Stimulated activated naive CD8-positive, alpha-beta T cell treated with anti-CD3 and anti-CD28 coated beads, Interleukin-15, amount 100 ng/mL, for 72 hours (primary cell): ENCODE measurements around the gene DLG2.

ENCODE experiments used
- ATAC-seq: fragments of 150-1000 bp; cut with Tn5 transposase; 2 replicates; pipeline ENCODE4 v1.10.0; 2021; ENCODE audit warnings: mild to moderate bottlenecking, moderate library complexity
- DNase-seq, 2 donors: peaks; one replicate each; pipeline ENCODE4 v3.0.0; 2021 to 2022
- H3K27ac Mint-ChIP-seq, 2 donors: one replicate each; pipeline ENCODE4 v1.8.0; 2022; ENCODE audit warnings: mild to moderate bottlenecking in 2 of 2, mixed read lengths in 2 of 2, moderate library complexity in 2 of 2
- H3K27me3 Mint-ChIP-seq: one replicate; pipeline ENCODE4 v1.8.0; 2022; ENCODE audit warnings: mixed read lengths
- H3K4me1 Mint-ChIP-seq: one replicate; pipeline ENCODE4 v1.8.0; 2022; ENCODE audit warnings: mild to moderate bottlenecking, mixed read lengths
- H3K4me3 Mint-ChIP-seq, 2 donors: one replicate each; pipeline ENCODE4 v1.8.0; 2022; ENCODE audit warnings: mild to moderate bottlenecking in 2 of 2, mixed read lengths in 2 of 2, moderate library complexity in 1 of 2
- H3K9me3 Mint-ChIP-seq, 2 donors: one replicate each; pipeline ENCODE4 v1.8.0; 2022; ENCODE audit warnings: mixed read lengths in 2 of 2

Gene DLG2

GRCh38 chr11:84642500-84642899 lies 984.6 kb downstream of the DLG2 start:
- no peaks in the 10 kb centered on the region for H3K27me3 Mint-ChIP-seq
- no peak overlapping the region for H3K4me3 Mint-ChIP-seq
- H3K4me1 Mint-ChIP-seq, result no peaks in the 10 kb centered on the region
- ATAC-seq (no peak), DNase-seq (no peak)
- H3K9me3 Mint-ChIP-seq, result no peaks in the 10 kb centered on the region
- H3K27ac Mint-ChIP-seq, result no peak overlapping the region

DNA sequence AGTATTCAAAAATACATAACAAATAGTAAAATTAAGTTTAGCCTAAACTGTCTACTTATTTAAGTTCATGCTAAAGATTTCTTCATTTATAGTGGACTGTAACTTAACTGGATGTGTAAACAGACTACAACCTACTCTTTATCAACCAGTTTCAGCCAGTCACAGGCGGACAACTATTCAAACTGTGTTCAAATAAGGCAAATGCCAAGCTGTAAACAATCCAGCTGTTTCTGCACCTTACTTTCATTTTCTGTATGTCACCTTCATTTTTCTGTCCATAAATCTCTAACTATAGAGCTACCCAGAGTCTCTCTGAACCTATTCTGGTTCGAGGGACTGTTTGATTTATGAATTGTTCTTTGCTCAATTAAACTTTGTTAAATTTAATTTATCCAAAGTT lies 992.8 kb downstream of the DLG2 start:
- no peak overlapping the region for H3K4me3 Mint-ChIP-seq
- ATAC-seq (no peak), DNase-seq (no peak)
- no peaks in the 10 kb centered on the region for H3K4me1 Mint-ChIP-seq
- peaks cover 0 to 8% of the 10 kb centered on the region in 2 donors for H3K9me3 Mint-ChIP-seq
- no peak overlapping the region for H3K27ac Mint-ChIP-seq
- no peaks in the 10 kb centered on the region for H3K27me3 Mint-ChIP-seq

- DNase-seq (no peak), ATAC-seq (no peak)
- no peak overlapping the region for H3K27ac Mint-ChIP-seq
- H3K4me1 Mint-ChIP-seq, result no peaks in the 10 kb centered on the region
- no peaks in the 10 kb centered on the region for H3K27me3 Mint-ChIP-seq
- H3K4me3 Mint-ChIP-seq, result no peak overlapping the region
- H3K9me3 Mint-ChIP-seq, result peaks cover 4 to 30% of the 10 kb centered on the region in 2 donors
These were observed 998.1 kb downstream of the DLG2 start for GRCh38 chr11:84628871-84629620.

DNA sequence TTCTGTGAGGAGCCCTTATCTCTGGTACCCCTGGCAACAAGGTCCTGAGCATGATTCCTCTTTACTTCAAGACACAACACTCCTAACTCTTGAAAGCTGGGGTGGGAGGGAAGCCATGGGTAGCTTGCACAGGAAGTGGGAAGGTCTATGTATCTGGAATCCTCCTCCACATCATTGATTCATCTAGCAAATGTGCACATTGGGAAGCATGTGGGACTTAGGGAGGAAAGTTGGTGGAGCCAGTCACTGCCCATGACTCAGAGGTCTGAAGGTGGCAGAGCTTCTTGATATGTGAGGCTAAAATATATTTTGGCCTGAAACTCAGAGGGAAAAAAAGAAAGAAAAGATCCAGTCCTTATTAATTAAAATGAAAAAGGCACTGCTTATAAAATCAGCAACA lies 1000.9 kb downstream of the DLG2 start:
- ATAC-seq (no peak), DNase-seq (no peak)
- Mint-ChIP-seq H3K4me3 (no peak overlapping the region), H3K27ac (no peak overlapping the region), H3K4me1 (no peaks in the 10 kb centered on the region), H3K9me3 (peaks cover 19 to 49% of the 10 kb centered on the region in 2 donors), H3K27me3 (no peaks in the 10 kb centered on the region)

GRCh38 chr11:84612645-84613044 lies 1014.5 kb downstream of the DLG2 start:
- peaks cover 2 to 17% of the 10 kb centered on the region in 2 donors for H3K9me3 Mint-ChIP-seq
- no peak overlapping the region for H3K27ac Mint-ChIP-seq
- H3K4me1 Mint-ChIP-seq, result no peaks in the 10 kb centered on the region
- no peak for DNase-seq
- H3K4me3 Mint-ChIP-seq, result no peak overlapping the region
- no peak for ATAC-seq
- no peaks in the 10 kb centered on the region for H3K27me3 Mint-ChIP-seq

- ATAC-seq, result no peak
- H3K27ac Mint-ChIP-seq, result no peak overlapping the region
- DNase-seq, result no peak
- H3K9me3 Mint-ChIP-seq, result peaks cover 13% of the 10 kb centered on the region in 2 donors
- no peaks in the 10 kb centered on the region for H3K4me1 Mint-ChIP-seq
- H3K27me3 Mint-ChIP-seq, result no peaks in the 10 kb centered on the region
- no peak overlapping the region for H3K4me3 Mint-ChIP-seq
These were observed 1018.3 kb downstream of the DLG2 start for GRCh38 chr11:84608837-84609196.

- no peak overlapping the region for H3K4me3 Mint-ChIP-seq
- H3K27ac Mint-ChIP-seq, result no peak overlapping the region
- peaks cover 13% of the 10 kb centered on the region in 2 donors for H3K9me3 Mint-ChIP-seq
- H3K4me1 Mint-ChIP-seq, result no peaks in the 10 kb centered on the region
- no peak for ATAC-seq
- H3K27me3 Mint-ChIP-seq, result no peaks in the 10 kb centered on the region
- no peak for DNase-seq
These were observed 1018.9 kb downstream of the DLG2 start for GRCh38 chr11:84607975-84608836.

GRCh38 chr11:84594602-84595001 lies 1032.5 kb downstream of the DLG2 start:
- H3K27me3 Mint-ChIP-seq, result no peaks in the 10 kb centered on the region
- no peaks in the 10 kb centered on the region for H3K4me1 Mint-ChIP-seq

DNA sequence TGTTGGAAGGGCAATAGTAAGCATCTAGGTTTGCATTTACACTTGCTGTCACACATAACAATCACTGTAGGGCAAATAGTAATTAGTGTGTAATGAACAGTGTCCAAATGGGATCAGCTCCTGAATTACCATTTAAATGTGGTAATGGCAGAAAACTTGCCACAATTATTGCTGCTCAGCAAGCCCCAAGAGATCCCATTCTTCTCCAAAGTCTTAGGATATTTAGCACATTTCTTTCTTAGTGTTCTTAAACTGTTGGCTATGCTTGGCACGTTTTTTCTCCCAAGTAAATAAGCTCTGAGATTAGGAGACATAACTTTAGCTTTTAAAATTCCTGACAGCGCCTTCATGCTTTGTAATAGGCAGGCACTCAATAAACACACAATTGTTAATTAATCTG lies 1037.0 kb downstream of the DLG2 start:
- H3K4me1 Mint-ChIP-seq, result no peaks in the 10 kb centered on the region
- ATAC-seq (no peak), DNase-seq (no peak)
- no peak overlapping the region for H3K27ac Mint-ChIP-seq
- no peak overlapping the region for H3K4me3 Mint-ChIP-seq
- no peaks in the 10 kb centered on the region for H3K27me3 Mint-ChIP-seq
- peaks cover 0 to 9% of the 10 kb centered on the region in 2 donors for H3K9me3 Mint-ChIP-seq

More at GRCh38 chr11:84594602-84595001, 1032.5 kb downstream of the DLG2 start:
- Mint-ChIP-seq H3K9me3 (peaks cover 0 to 4% of the 10 kb centered on the region in 2 donors), H3K4me3 (no peak overlapping the region), H3K27ac (no peak overlapping the region)
- DNase-seq (no peak), ATAC-seq (no peak)

DNA sequence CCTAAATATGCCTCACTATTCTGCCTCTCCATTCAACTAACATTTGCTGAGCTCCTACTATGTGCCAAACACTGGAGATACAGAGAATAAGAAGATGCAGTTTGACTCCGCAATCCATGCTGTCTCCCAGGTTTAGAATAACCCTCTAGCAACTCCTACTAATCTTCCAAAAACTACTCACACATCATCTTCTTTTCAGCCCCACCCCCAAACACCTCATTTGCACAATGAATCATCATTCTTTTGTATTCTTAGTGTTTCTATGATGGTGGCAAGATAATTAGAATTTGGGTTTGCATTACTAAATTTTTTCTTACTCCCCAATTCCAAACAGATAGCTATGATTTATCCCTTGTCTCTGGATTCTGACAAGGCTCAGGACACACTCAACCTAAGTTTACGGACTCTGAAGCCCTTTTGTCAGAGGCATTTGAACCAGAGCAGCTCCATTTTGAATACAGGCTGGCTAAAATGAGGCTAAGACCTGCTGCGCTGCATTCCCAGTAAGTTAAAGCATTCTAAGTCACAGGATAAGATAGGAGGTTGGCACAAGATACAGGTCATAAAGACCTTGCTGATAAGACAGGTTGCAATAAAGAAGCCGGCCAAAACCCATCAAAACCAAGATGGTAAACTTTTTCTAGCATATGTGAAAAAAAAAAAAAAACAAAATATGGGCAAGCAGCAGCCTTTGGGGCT lies 1038.9 kb downstream of the DLG2 start:
- DNase-seq (no peak), ATAC-seq (no peak)
- peaks cover 0 to 5% of the 10 kb centered on the region in 2 donors for H3K9me3 Mint-ChIP-seq
- no peak overlapping the region for H3K27ac Mint-ChIP-seq
- H3K4me1 Mint-ChIP-seq, result no peaks in the 10 kb centered on the region
- H3K4me3 Mint-ChIP-seq, result no peak overlapping the region
- H3K27me3 Mint-ChIP-seq, result no peaks in the 10 kb centered on the region

- DNase-seq (no peak), ATAC-seq (no peak)
- H3K4me1 Mint-ChIP-seq, result no peaks in the 10 kb centered on the region
- no peak overlapping the region for H3K27ac Mint-ChIP-seq
- no peak overlapping the region for H3K4me3 Mint-ChIP-seq
- no peaks in the 10 kb centered on the region for H3K27me3 Mint-ChIP-seq
- H3K9me3 Mint-ChIP-seq, result peaks cover 3 to 14% of the 10 kb centered on the region in 2 donors
These were observed 1044.0 kb downstream of the DLG2 start for GRCh38 chr11:84583106-84583505.

DNA sequence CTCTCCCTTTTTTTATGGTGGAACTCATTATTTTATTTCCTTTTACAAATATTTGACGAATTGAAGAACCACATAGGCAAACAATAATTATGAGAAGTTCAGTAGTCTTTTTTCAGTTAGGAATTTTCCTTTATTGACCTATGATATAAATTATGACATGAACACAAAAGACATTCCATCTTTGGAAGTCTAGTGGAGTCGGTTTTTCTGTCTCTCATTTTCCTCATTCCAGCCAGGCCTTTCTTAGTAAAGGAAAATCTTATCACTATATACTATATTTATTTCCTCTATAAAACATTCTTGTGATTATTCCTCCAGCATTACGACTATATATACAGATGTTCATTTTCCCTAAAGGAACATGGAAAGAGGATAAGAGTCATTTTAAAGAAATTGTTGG lies 1046.1 kb downstream of the DLG2 start:
- H3K27me3 Mint-ChIP-seq, result no peaks in the 10 kb centered on the region
- no peak for DNase-seq
- ATAC-seq, result no peak
- H3K27ac Mint-ChIP-seq, result no peak overlapping the region
- peaks cover 0 to 30% of the 10 kb centered on the region in 2 donors for H3K9me3 Mint-ChIP-seq
- H3K4me1 Mint-ChIP-seq, result no peaks in the 10 kb centered on the region
- no peak overlapping the region for H3K4me3 Mint-ChIP-seq

DNA sequence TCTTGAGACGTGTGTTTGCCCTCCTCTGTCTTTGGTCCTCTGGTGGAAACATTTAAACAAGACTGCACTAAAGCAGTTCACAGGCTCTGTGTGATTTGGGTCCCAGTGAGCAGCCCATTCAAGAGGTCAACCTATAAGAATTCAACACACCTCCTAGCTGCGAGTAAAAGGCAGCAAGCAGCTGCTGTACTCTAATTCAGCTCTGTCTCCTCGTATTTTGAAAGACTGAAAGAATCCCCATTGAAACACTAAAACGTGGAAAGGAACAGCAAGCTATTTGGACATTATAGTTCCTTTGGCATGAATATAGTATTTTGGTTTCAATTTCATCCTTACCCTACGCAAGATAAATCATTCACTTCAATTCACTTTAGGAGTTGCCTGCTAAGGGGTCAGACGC lies 1046.7 kb downstream of the DLG2 start:
- DNase-seq, result no peak
- Mint-ChIP-seq H3K27ac (no peak overlapping the region), H3K4me3 (no peak overlapping the region), H3K27me3 (no peaks in the 10 kb centered on the region), H3K9me3 (peaks cover 0 to 33% of the 10 kb centered on the region in 2 donors), H3K4me1 (no peaks in the 10 kb centered on the region)
- no peak for ATAC-seq

DNA sequence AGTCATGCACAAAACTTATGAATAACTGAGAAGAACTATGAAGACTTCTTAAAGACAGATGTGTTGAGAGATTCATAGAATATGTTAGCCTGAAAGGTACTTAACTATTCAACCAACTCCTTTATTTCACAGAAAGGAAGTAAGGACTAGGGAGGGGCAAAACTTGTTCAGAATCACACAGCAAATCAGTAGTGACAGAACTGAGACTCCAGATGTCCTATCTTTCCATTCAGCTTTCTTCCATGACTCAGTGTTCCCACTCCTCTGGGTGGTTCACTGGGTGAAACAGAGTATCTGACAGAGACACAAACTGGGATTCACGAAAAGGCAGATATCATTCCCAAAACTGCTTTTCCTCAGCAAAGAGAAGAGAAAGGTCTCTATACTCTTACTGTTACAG lies 1053.3 kb downstream of the DLG2 start:
- ATAC-seq (no peak), DNase-seq (no peak)
- Mint-ChIP-seq H3K9me3 (peaks cover 13 to 44% of the 10 kb centered on the region in 2 donors), H3K27ac (no peak overlapping the region), H3K27me3 (no peaks in the 10 kb centered on the region), H3K4me3 (no peak overlapping the region), H3K4me1 (no peaks in the 10 kb centered on the region)

DNA sequence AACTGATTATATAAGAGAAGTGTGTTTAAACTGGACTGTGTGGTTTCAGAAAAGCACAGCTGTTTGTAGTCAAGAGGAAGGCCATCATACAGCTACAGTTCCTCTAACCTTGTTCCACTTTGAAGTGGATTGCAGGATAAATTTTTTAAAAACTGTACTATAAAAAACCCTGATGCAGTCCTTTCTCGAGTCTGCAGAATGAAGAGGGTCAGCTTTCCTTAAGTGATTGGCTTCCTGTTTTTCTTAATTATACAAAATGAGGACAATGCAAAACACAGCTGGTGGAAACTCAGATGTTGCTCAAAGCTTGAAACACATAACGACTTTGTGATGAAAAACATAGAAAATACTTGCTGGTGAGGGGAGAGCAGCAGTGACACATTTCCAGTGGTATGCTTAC lies 1060.5 kb downstream of the DLG2 start:
- no peak overlapping the region for H3K4me3 Mint-ChIP-seq
- no peak for ATAC-seq

GRCh38 chr11:84564867-84565184 lies 1062.3 kb downstream of the DLG2 start:
- DNase-seq, result no peak
- H3K27ac Mint-ChIP-seq, result no peak overlapping the region
- H3K4me1 Mint-ChIP-seq, result no peaks in the 10 kb centered on the region
- peaks cover 0 to 19% of the 10 kb centered on the region in 2 donors for H3K9me3 Mint-ChIP-seq
- H3K4me3 Mint-ChIP-seq, result no peak overlapping the region
- no peaks in the 10 kb centered on the region for H3K27me3 Mint-ChIP-seq
- no peak for ATAC-seq

More for the DNA sequence above, 1060.5 kb downstream of the DLG2 start:
- Mint-ChIP-seq H3K9me3 (peaks cover 5 to 32% of the 10 kb centered on the region in 2 donors), H3K27me3 (no peaks in the 10 kb centered on the region), H3K4me1 (no peaks in the 10 kb centered on the region), H3K27ac (no peak overlapping the region)
- DNase-seq, result no peak
